HEK293T (cell line): ENCODE measurements around the gene C16orf78.

Experiments used
- CTBP1 ChIP-seq: fragments of 450-650 bp; IDR thresholded peaks from 2 replicates; pipeline ENCODE4 v1.6.1; 2016; ENCODE audit warnings: borderline replicate concordance
- ELF4 ChIP-seq: fragments of 450-650 bp; IDR thresholded peaks from 2 replicates; pipeline ENCODE4 v1.6.1; 2017; ENCODE audit warnings: antibody characterized with exemption
- FOXA1 ChIP-seq: fragments of 450-650 bp; IDR thresholded peaks from 2 replicates; pipeline ENCODE4 v1.6.1; 2016; ENCODE audit warnings: mild to moderate bottlenecking
- FOXM1 ChIP-seq: fragments of 450-650 bp; IDR thresholded peaks from 2 replicates; pipeline ENCODE4 v1.6.1; 2017; ENCODE audit warnings: mild to moderate bottlenecking, borderline replicate concordance
- HDGF ChIP-seq: fragments of 450-650 bp; IDR thresholded peaks from 2 replicates; pipeline ENCODE4 v1.6.1; 2017; ENCODE audit warnings: antibody characterized with exemption, borderline replicate concordance
- L3MBTL2 ChIP-seq: fragments of 450-650 bp; conservative IDR thresholded peaks from 2 replicates; pipeline ENCODE4 v1.6.1; 2016; ENCODE audit warnings: mild to moderate bottlenecking
- ZNF384 ChIP-seq: fragments of 450-650 bp; IDR thresholded peaks from 2 replicates; pipeline ENCODE4 v1.6.1; 2016

DNA sequence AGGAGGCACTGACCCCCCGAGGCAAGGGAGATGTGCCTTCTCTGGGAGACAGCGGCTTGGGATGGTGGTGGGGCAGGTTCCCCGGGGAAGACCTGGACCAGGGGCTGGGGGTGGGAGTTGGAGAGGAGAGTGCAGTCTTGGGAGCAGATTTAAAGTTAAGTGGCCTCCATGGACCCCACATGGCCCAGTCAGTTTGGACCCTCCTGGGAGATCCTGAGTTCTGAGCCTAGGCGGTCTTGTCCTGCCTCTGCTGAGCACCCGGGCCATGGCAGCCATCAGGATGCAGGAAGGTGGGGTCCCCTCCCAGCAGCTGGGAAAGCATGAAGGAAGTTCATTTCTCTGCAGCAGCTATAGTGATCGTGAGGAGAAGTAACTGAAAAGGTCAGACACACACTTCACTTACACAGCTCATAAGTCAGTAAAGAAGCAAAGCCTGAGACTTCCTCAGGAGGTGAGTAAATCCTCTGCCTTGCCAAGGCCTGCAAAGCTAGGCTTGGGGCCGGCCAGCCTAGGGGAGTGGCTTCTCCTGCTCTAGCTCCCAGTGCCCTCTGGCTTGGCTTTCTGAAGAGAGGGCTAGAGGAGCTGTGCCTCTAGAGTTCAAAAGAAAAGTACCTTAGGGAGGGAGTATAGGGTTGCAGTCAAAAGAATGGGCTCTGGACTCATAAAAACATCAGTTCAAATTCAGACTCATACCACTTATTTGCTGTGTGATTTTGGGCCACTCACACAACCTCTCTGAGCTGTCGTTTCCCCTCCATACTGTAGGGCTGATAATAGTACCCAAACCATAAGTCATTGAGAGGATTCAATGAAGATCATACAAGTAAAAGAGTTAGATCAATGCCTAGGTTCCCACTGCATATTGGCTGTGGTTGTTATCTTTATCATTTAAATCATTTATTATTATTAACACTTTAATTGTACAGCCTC, 31.0 kb upstream of the C16orf78 start:
- no peak for TF ChIP-seq ELF4
- no peak for TF ChIP-seq CTBP1
- TF ChIP-seq HDGF: no peak
- TF ChIP-seq ZNF384: no peak
- TF ChIP-seq FOXM1: no peak
- no peak for TF ChIP-seq L3MBTL2
- TF ChIP-seq FOXA1: no peak
